Testis (tissue), 2 donors: ENCODE measurements around the gene MAPRE3.

Experiments
- CTCF ChIP-seq, 3 experiments: fragments of 450-650 bp in 2 of 3; fragments of 200-600 bp in 1 of 3; sonication (generic) in 1 of 3; IDR thresholded peaks; one replicate each; pipeline ENCODE4 v1.5.1; 2016 to 2019; ENCODE audit warnings: antibody characterized with exemption in 3 of 3, mild to moderate bottlenecking in 2 of 3, moderate library complexity in 1 of 3
- POLR2A ChIP-seq: fragments of 450-650 bp; IDR thresholded peaks from one replicate; pipeline ENCODE4 v1.6.1; 2017; ENCODE audit warnings: antibody characterized with exemption, mild to moderate bottlenecking, moderate library complexity

DNA sequence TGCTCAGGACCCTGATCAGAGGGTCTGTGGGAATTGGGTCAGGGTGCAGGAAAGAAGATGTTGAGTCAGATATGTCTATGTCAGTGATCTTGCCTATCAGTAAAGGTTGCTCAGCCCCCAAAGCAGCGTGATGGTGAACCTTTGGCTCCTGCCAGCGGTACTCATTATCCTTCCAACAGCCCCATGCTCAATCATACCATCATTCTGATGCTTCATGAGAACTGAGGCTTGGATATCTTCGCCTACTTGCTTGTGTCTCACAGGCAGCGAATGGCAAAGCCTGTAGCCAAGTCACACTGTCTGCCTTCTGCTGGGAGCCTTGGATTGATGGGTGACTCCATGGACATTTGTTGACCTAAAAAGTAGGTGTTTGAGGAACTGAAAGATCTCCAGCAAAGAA lies 43.3 kb downstream of the MAPRE3 start:
- no peak for TF ChIP-seq CTCF (IDR thresholded peaks at IDR 0.05)
- no peak for TF ChIP-seq POLR2A
